HG02642 (cell line): Measurements from ENCODE around the gene TOR1A.

ENCODE experiments used
- ATAC-seq: cut with Tn5 transposase; IDR thresholded peaks from one replicate; pipeline ENCODE4 v1.9.1; 2021; ENCODE audit warnings: mild to moderate bottlenecking; ENCODE audit not compliant: unreplicated experiment, poor library complexity

TOR1A gene

DNA sequence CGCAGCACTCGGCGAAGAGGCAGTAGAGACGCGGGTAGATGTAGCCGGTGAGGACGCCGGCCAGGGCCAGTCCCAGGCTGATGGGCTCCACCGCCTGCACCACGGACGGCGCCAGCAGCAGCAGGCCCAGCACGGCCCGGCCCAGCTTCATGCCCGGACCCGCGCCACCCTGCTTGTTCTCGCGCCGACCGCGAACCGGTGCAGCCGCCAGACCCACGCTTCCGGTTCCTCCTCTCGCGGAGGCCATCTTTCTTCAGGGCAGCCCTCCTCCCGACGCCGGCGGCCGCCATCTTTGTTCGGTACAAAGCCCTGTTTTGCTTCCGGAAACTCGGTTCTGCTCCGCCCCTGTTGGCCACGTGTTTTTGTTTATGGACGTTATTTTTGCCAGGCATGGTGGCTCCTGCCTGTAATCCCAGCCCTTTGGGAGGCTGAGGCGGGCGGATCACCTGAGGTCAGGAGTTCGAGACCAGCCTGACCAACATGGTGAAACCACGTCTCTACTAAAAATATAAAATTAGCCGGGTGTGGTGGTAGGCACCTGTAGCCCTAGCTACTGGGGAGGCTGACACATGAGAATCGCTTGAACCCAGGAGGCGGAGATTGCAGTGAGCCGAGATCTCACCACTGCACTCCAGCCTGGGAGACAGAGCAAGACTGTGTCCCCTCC, at the start of gene TOR1A:
TOR1A (minus strand) TSS at position 202 of the 667 bp plus-strand sequence; CDS start at position 151, 51 bp downstream.
- peak; percentile 89 for ATAC-seq

DNA sequence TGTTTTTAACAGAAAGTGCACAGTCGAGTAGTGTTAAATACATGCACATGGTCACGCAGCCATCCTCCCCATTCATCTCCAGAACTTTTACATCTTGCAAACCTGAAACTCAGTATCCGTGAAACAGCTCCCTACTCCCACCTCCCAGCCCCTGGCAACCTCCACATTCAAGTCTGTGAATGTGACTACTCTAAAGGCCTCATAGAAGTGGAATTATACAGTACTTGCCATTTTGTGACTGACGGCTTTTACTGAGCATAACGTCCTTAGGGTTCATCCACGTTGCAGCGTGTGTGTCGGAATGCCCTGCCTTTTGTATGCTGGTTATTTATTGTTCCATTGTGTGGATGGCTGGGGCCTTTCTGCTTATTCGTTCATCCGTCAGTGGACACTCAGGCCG, 47.1 kb upstream of the TOR1A start:
- ATAC-seq: no peak

- no peak for ATAC-seq
Observed at GRCh38 chr9:129869585-129870501, 45.9 kb upstream of the TOR1A start.

DNA sequence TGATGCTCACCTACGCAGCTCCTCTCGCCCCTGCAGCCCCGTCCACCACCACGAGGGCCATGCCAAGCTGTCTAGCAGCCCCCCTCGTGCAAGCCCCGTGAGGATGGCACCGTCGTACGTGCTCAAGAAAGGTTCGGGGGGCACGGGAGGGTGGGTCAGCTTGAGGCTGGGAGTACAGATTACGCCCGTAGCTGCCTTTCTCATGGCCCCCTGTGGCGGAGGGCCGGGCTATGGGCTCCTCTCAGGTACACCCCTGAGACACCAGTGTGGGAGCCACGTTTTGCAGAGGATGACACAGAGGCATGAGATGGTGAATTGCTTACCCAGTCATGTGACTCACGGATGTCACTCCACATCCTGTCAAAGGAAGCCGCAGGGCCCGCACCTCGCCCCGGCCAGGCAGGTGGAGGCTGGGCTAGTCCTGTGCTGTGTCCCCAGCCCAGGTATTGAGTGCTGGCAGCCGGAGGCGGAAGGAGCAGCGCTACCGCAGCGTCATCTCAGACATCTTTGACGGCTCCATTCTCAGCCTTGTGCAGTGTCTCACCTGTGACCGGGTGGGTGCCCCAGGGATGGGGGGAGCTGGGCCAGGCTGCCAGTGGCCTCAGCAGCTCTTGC, 45.0 kb upstream of the TOR1A start:
- no peak for ATAC-seq

- ATAC-seq: no peak
Observed at GRCh38 chr9:129868023-129868871, 44.3 kb upstream of the TOR1A start.

DNA sequence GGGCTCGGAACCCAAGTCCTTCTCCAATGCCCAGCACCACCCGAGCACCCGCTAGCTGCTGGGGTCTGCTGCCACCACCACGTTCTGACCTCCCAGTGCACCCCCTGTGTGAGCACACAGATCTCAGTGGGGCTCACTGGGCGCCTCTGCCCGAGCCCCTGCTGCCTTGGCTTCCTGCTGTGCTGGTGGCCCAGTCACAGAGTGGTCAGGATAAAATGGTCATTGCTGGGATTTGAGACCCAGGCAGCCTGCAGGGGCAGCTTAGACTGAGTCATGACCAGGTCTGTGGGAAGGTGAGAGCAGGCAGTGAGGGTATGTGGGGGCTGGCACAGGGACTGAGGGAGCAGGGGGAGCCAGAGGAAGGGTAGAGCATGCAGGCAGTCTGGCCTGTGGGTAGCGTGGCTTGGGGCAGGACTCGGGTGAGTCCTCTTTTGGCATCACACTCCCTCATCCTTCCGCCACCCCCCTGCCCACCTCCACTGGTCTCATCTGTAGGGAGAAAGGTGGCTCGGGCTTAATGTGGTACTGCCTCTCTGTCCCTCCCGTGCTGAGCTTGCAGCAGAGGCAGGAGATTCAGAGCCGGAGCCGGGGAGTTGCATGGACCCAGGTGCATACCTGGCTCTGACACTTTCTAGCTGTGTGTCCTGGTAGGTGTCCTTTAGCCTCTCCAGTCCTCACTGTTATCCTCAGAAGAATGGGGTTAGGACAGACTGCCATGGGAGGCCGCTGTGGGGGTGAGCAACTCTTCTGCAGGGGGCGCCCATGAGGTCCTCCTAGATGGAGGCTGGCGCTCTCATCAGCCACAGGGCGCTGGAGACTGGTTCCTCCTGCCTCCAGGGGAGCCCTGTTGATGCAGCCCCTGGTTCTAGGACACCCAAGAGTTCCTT, 43.4 kb upstream of the TOR1A start:
- no peak for ATAC-seq

- ATAC-seq: no peak
Observed at GRCh38 chr9:129866394-129867135, 42.6 kb upstream of the TOR1A start.

DNA sequence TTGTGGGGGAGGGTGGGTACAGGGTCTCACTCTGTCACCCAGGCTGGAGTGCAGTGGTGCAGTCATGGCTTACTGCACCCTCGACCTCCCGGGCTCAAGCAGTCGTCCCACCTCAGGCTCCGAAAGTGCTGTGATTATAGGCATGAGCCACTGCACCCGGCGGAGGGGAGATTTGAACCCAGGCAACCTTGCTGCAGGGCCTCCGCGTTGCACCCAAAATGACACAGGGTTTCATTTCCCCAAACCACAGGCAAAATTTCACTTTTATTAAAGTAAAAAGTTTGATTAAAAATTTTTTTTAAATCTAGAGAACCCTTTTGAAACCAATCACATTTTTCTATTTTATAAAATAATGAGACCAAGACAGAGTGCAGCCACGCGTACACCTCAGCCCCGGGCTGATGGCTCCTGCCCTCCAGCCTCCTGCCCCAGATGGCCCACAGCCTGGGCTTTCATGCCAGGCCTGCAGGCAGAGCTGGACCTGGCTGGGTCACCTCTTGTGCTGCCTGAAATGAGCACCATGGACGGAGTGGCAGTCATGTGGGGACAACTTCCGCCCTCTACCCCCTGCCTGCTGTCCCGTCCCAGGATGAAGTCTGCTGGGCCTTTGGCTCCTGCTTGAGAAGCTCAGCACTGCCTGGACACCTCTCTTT, 41.9 kb upstream of the TOR1A start:
- no peak for ATAC-seq

- ATAC-seq: no peak
Observed at GRCh38 chr9:129864991-129865647, 41.2 kb upstream of the TOR1A start.

GRCh38 chr9:129863059-129863690, 39.2 kb upstream of the TOR1A start:
- ATAC-seq: no peak

- no peak for ATAC-seq
Observed at GRCh38 chr9:129861447-129861827, 37.5 kb upstream of the TOR1A start.

DNA sequence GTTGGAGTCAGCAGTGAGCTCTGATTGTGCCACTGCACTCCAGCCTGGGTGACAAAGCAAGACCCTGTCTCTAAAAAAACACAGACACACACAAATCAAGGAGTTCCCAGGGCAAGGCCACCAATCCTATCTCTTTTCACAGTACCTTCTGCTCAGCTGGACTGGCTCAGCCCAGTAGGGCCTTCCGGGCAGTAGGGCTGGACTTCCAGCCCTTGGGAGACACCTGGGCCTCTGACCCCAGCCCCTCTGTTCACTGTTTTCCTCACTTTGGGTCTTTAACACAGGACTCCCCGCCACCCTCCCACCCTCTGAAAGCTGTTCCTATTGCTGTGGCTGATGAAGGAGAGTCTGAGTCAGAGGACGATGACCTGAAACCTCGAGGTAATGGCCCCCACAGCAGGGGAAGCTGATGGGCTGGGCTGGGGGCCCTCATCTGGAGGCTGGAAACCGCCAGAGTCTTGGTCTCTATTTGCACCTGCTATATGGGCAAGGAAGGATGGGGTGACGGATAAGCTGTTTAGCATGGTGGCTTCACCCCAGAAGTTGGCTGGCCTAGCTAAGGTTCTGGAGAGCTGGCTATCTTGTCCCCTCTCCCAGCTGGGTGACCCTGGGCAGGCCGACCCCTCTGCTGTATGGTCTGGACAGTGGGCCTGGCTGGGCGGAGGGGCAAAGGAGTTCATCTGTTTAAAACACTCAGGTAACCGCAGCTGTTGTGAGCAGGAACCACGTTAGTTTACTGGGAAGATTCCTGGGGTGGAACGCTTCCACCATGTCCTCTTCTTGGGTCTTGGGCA, 36.9 kb upstream of the TOR1A start:
- ATAC-seq: no peak

GRCh38 chr9:129858167-129858962, 34.4 kb upstream of the TOR1A start:
- no peak for ATAC-seq

DNA sequence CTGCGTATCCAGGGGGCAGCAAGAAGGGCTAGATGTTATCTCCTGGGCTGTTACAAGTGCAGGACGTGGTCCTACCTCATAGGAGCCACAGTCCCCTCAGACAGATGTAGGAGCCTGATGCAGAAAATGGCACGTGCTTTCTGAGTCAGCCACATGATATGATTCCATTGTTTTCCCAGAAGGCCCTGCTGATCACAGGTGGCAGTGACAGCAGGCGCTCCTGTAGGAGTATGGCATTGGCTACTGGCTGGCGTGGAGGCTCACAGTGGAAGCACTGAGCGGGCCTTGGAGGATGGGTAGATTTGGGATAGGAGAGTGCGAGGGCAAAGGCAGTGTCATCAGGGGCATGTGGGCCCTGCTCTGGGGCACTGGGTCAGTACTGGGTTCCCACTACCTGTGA, 33.3 kb upstream of the TOR1A start:
- ATAC-seq: no peak

DNA sequence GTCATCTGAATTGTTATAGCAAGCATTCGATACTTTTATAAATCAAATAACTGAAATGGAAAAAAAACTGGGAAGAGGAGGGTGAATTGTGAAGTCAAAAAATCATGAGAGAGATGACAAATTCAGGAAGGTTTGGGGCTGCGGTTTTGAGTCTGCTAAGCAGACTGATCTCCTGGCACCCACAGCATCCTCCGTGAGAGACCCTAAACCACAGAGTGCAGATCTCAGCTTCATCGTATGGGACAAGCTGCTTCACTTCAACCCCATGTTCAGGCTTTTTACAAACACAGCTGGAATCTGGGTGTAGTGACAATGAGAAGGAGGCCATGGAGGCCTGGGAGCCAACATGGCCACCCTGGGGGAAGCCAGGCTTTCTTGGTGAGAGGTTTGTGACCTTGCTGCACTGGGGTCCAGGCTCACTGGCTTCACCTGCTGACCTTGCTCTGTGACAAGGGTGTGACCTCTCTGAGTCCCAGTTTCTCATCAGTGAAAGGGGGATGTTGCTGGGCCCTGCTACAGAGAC, 30.7 kb upstream of the TOR1A start:
- ATAC-seq: no peak
